Gastrocnemius medialis (tissue), 4 donors: ENCODE data around the gene C2orf72.

Source experiments
- CTCF ChIP-seq, 5 experiments: fragments of 450-650 bp in 3 of 5; fragments of 200-600 bp in 2 of 5; sonication (generic) in 2 of 5; IDR thresholded peaks in 4 of 5; conservative IDR thresholded peaks in 1 of 5; 1 replicate in 4 of 5; 2 replicates in 1 of 5; pipeline ENCODE4 v1.5.1; 2016 to 2019; ENCODE audit warnings: antibody characterized with exemption in 5 of 5, mild to moderate bottlenecking in 3 of 5, moderate library complexity in 3 of 5
- POLR2A ChIP-seq, 2 donors: fragments of 450-650 bp; IDR thresholded peaks; one replicate each; pipeline ENCODE4 v1.6.1; 2017; ENCODE audit warnings: antibody characterized with exemption in 2 of 2, mild to moderate bottlenecking in 2 of 2, moderate library complexity in 2 of 2

- TF ChIP-seq CTCF (IDR thresholded peaks at IDR 0.05 in 4 of 5, conservative IDR thresholded peaks at IDR 0.05 in 1 of 5) (no peak), POLR2A (IDR thresholded peaks at IDR 0.05) (no peak)
Measured at GRCh38 chr2:230998882-230999281, 38.4 kb upstream of the C2orf72 start.
